ENCODE results near the gene RNF19B.
"Not testable (repeated sequence)": the region's sequence is repeated elsewhere in the genome, so short reads cannot be mapped to it uniquely, and the experiment has no call there.

The RNF19B gene

GRCh38 chr1:32928285-32928684 lies 36.3 kb downstream of the RNF19B start:
- no peak for DNase-seq (ENCODE audit: low spot score)

GRCh38 chr1:32927441-32927840 lies 37.2 kb downstream of the RNF19B start:
- DNase-seq (ENCODE audit: low spot score): no peak

GRCh38 chr1:32926562-32926961 lies 38.0 kb downstream of the RNF19B start:
- no peak for DNase-seq (ENCODE audit: low spot score)

GRCh38 chr1:32925403-32926162 lies 39.0 kb downstream of the RNF19B start:
- DNase-seq (ENCODE audit: low spot score): no peak

- no peak for DNase-seq (ENCODE audit: low spot score)
These were observed 39.7 kb downstream of the RNF19B start for GRCh38 chr1:32924881-32925344.

GRCh38 chr1:32920833-32921232 lies 43.8 kb downstream of the RNF19B start:
- DNase-seq (ENCODE audit: low spot score): no peak

GRCh38 chr1:32919811-32920733 lies 44.5 kb downstream of the RNF19B start:
- no peak for DNase-seq (ENCODE audit: low spot score)

- DNase-seq (ENCODE audit: low spot score): no peak
These were observed 46.4 kb downstream of the RNF19B start for GRCh38 chr1:32918179-32918578.

GRCh38 chr1:32917521-32917920 lies 47.1 kb downstream of the RNF19B start:
- no peak for DNase-seq (ENCODE audit: low spot score)

GRCh38 chr1:32915766-32916706 lies 48.6 kb downstream of the RNF19B start:
- no peak for DNase-seq (ENCODE audit: low spot score)

GRCh38 chr1:32910319-32910718 lies 54.3 kb downstream of the RNF19B start:
- no peak for DNase-seq (ENCODE audit: low spot score)

- DNase-seq (ENCODE audit: low spot score): no peak
These were observed 57.2 kb downstream of the RNF19B start for GRCh38 chr1:32907435-32907834.

GRCh38 chr1:32906654-32907053 lies 58.0 kb downstream of the RNF19B start:
- DNase-seq (ENCODE audit: low spot score): no peak

- DNase-seq (ENCODE audit: low spot score): not testable (repeated sequence)
These were observed 59.0 kb downstream of the RNF19B start for GRCh38 chr1:32905588-32905987.

- no peak for DNase-seq (ENCODE audit: low spot score)
These were observed 59.8 kb downstream of the RNF19B start for GRCh38 chr1:32904797-32905196.

GRCh38 chr1:32903991-32904785 lies 60.4 kb downstream of the RNF19B start:
- DNase-seq (ENCODE audit: low spot score): no peak

- DNase-seq (ENCODE audit: low spot score): no peak
These were observed 62.1 kb downstream of the RNF19B start for GRCh38 chr1:32902535-32902920.

- DNase-seq (ENCODE audit: low spot score): no peak
These were observed 62.6 kb downstream of the RNF19B start for GRCh38 chr1:32901823-32902534.

- no peak for DNase-seq (ENCODE audit: low spot score)
These were observed 63.4 kb downstream of the RNF19B start, which contains the start of gene TMEM54 for GRCh38 chr1:32900956-32901822. Gene TMEM54 (minus strand): TSS chr1:32901389. CDS start chr1:32901238, 151 bp downstream.

All from hematopoietic multipotent progenitor cell treated with erythropoietin and hydrocortisone succinate and interleukin-3 and kit ligand, for 17 days (in vitro differentiated cells).